CD8-positive, alpha-beta memory T cell (primary cell): ENCODE measurements around the gene PNPO. TPM values are rescaled to one million over a fixed set of nuclear protein-coding genes. Genes with fewer than 3 reads are reported as not detected.

ENCODE experiments used
- CTCF ChIA-PET: fragments of 350-600 bp; sonication (Branson Sonifier 250); formaldehyde crosslinking; loops from one replicate; lab custom pipeline; 2021; ENCODE audit warnings: antibody characterized with exemption; lab: Charles Lee
- POLR2A ChIA-PET: fragments of 350-600 bp; sonication (Branson Sonifier 250); formaldehyde crosslinking; loops from one replicate; lab custom pipeline; 2021; ENCODE audit warnings: antibody characterized with exemption; lab: Charles Lee
- DNase-seq, 5 donors: peaks; one replicate each; pipeline versions ENCODE4 v3.0.0 to v3.0.0-alpha.2; 2020 to 2022; ENCODE audit warnings: mixed read lengths in 1 of 5
- H3K27ac ChIP-seq: one replicate; pipeline ENCODE4 v1.7.0; 2013; ENCODE audit warnings: low read depth, mild to moderate bottlenecking, low read length, moderate library complexity
- H3K27me3 ChIP-seq: 2 replicates; pipeline ENCODE4 v1.7.0; 2013; ENCODE audit warnings: low read length, mild to moderate bottlenecking; ENCODE audit not compliant: insufficient read depth, poor library complexity, severe bottlenecking
- H3K36me3 ChIP-seq: 2 replicates; pipeline ENCODE4 v1.7.0; 2013; ENCODE audit warnings: mild to moderate bottlenecking, low read length, moderate library complexity; ENCODE audit not compliant: insufficient read depth
- H3K4me1 ChIP-seq: 2 replicates; pipeline ENCODE4 v1.7.0; 2013; ENCODE audit warnings: mild to moderate bottlenecking, low read length, moderate library complexity; ENCODE audit not compliant: insufficient read depth
- H3K4me3 ChIP-seq: 2 replicates; pipeline ENCODE4 v1.7.0; 2013; ENCODE audit warnings: mild to moderate bottlenecking, low read length
- H3K9me3 ChIP-seq: 2 replicates; pipeline ENCODE4 v1.7.0; 2013; ENCODE audit warnings: mild to moderate bottlenecking, low read length
- H3K27ac Mint-ChIP-seq, 8 donors: one replicate each; pipeline ENCODE4 v1.8.0; 2020 to 2021; ENCODE audit warnings: mixed read lengths in 8 of 8, mild to moderate bottlenecking in 6 of 8, inconsistent platforms in 3 of 8, moderate library complexity in 3 of 8
- H3K27me3 Mint-ChIP-seq, 2 donors: one replicate each; pipeline ENCODE4 v1.8.0; 2020 to 2021; ENCODE audit warnings: mixed read lengths in 2 of 2, mild to moderate bottlenecking in 1 of 2, moderate library complexity in 1 of 2
- H3K36me3 Mint-ChIP-seq, 3 donors: one replicate each; pipeline ENCODE4 v1.8.0; 2020 to 2021; ENCODE audit warnings: mixed read lengths in 3 of 3, inconsistent platforms in 1 of 3, mild to moderate bottlenecking in 1 of 3
- H3K4me1 Mint-ChIP-seq, 3 donors: one replicate each; pipeline ENCODE4 v1.8.0; 2020 to 2021; ENCODE audit warnings: mixed read lengths in 3 of 3, inconsistent platforms in 1 of 3, mild to moderate bottlenecking in 1 of 3
- H3K4me3 Mint-ChIP-seq, 7 donors: one replicate each; pipeline ENCODE4 v1.8.0; 2020 to 2021; ENCODE audit warnings: mixed read lengths in 7 of 7, mild to moderate bottlenecking in 6 of 7, moderate library complexity in 4 of 7, inconsistent platforms in 2 of 7
- H3K9me3 Mint-ChIP-seq, 5 donors: one replicate each; pipeline ENCODE4 v1.8.0; 2020 to 2022; ENCODE audit warnings: mixed read lengths in 5 of 5, mild to moderate bottlenecking in 3 of 5, moderate library complexity in 2 of 5, inconsistent platforms in 1 of 5
- polyA plus RNA-seq: library from polyadenylated mRNA; unstranded; fragments of 300-500 nt; fragmentation: Illumina TruSeq; gene quantifications from one replicate; pipeline ENCODE4 v1.2.3, GENCODE V29; 2021
- total RNA-seq, 2 experiments: library from RNA; stranded (reverse); gene quantifications; one replicate each; pipeline ENCODE4 v1.2.3, GENCODE V29; 2021

PNPO gene
- total RNA-seq (10 to 100 TPM; 55.5 to 57.7 TPM), polyA plus RNA-seq (20.3 TPM)

GRCh38 chr17:47941246-47942095, at the start of gene PNPO:
Gene PNPO, plus strand, starts transcription at chr17:47941571. Its CDS starts 105 bp downstream, at chr17:47941676.
- Mint-ChIP-seq H3K36me3 (peaks cover 0 to 17% (median 5%) of the 10 kb centered on the region in 3 donors), H3K27me3 (no peaks in the 10 kb centered on the region), H3K9me3 (no peaks in the 10 kb centered on the region), H3K27ac (peak within 1 kb of the TSS; percentile 53 to 96 (median 92)), H3K4me1 (peaks cover 33 to 57% (median 49%) of the 10 kb centered on the region in 3 donors), H3K4me3 (peak within 1 kb of the TSS; percentile 59 to 91 (median 86))
- H3K9me3 ChIP-seq = no peaks in the 10 kb centered on the region
- H3K4me3 ChIP-seq = peak within 1 kb of the TSS; percentile 88
- DNase-seq = peak; percentile 88 to 96 (median 93)
- CTCF ChIA-PET = interaction anchor here (0.7 to 3.4 kb wide), 9 partner anchors 9 to 84 kb away, joined by 3 to 24 read pairs (median 4); partner anchors contain the start of gene CDK5RAP3
- H3K36me3 ChIP-seq = no peaks in the 10 kb centered on the region
- H3K27ac ChIP-seq = peak within 1 kb of the TSS; percentile 81
- H3K27me3 ChIP-seq = no peaks in the 10 kb centered on the region
- peaks cover 43% of the 10 kb centered on the region for H3K4me1 ChIP-seq
- POLR2A ChIA-PET = interaction anchor here (0.6 to 1.5 kb wide), 8 partner anchors 8 to 165 kb away, joined by 3 to 17 read pairs (median 4); partner anchors contain the start of genes CDK5RAP3, LRRC46, MRPL10 and SP2

- H3K27ac Mint-ChIP-seq = peak overlapping the region; percentile 95 to 100 (median 99)
Observed at GRCh38 chr17:47894498-47895346, 46.6 kb upstream of the PNPO start.

GRCh38 chr17:47895347-47895855, 46.0 kb upstream of the PNPO start:
- ChIA-PET POLR2A (interaction anchor here (0.6 to 1.8 kb wide), 22 partner anchors 10 to 652 kb away, joined by 3 to 22 read pairs (median 4); partner anchors contain the start of genes CDK5RAP3, KPNB1, LRRC46 and MRPL10), CTCF (interaction anchor here (1.0 to 12.7 kb wide), 6 partner anchors 46 to 75 kb away, joined by 3 to 314 read pairs (median 4); partner anchors contain the start of genes CDK5RAP3, LRRC46, MRPL10 and PNPO)
- Mint-ChIP-seq H3K27ac (peak overlapping the region; percentile 95 to 100 (median 99)), H3K27me3 (peaks cover 0 to 1% of the 10 kb centered on the region in 2 donors), H3K4me3 (peak overlapping the region; percentile 92 to 99 (median 95)), H3K9me3 (no peaks in the 10 kb centered on the region), H3K4me1 (peaks cover 40 to 58% (median 54%) of the 10 kb centered on the region in 3 donors), H3K36me3 (peaks cover 0 to 38% (median 4%) of the 10 kb centered on the region in 3 donors)
- Histone ChIP-seq H3K27me3 (no peaks in the 10 kb centered on the region), H3K36me3 (peaks cover 5% of the 10 kb centered on the region), H3K9me3 (no peaks in the 10 kb centered on the region), H3K4me3 (peak overlapping the region; percentile 85), H3K4me1 (peaks cover 30% of the 10 kb centered on the region), H3K27ac (peak overlapping the region; percentile 88)
- peak in 1 of 5 donors; percentile 4 for DNase-seq

More at GRCh38 chr17:47894498-47895346, 46.6 kb upstream of the PNPO start:
- Mint-ChIP-seq H3K27me3 (peaks cover 0 to 1% of the 10 kb centered on the region in 2 donors), H3K36me3 (peaks cover 0 to 31% (median 4%) of the 10 kb centered on the region in 3 donors), H3K9me3 (no peaks in the 10 kb centered on the region), H3K4me3 (peak overlapping the region; percentile 92 to 99 (median 95)), H3K4me1 (peaks cover 41 to 56% (median 47%) of the 10 kb centered on the region in 3 donors)
- Histone ChIP-seq H3K27me3 (no peaks in the 10 kb centered on the region), H3K27ac (peak overlapping the region; percentile 88), H3K4me1 (peaks cover 30% of the 10 kb centered on the region), H3K9me3 (no peaks in the 10 kb centered on the region), H3K36me3 (peaks cover 5% of the 10 kb centered on the region), H3K4me3 (peak overlapping the region; percentile 85)
- CTCF ChIA-PET = interaction anchor here (1.0 to 12.7 kb wide), 8 partner anchors 46 to 76 kb away, joined by 3 to 314 read pairs (median 4); partner anchors contain the start of genes CDK5RAP3, LRRC46, MRPL10 and PNPO
- POLR2A ChIA-PET = interaction anchor here (0.6 to 1.8 kb wide), 19 partner anchors 11 to 245 kb away, joined by 3 to 22 read pairs (median 4); partner anchors contain the start of genes CDK5RAP3, KPNB1, LRRC46 and MRPL10
- DNase-seq = no peak

- CTCF ChIA-PET = interaction anchor here (1.0 to 12.7 kb wide), 8 partner anchors 39 to 75 kb away, joined by 3 to 314 read pairs (median 4); partner anchors contain the start of genes CDK5RAP3, LRRC46, MRPL10 and PNPO
- Histone ChIP-seq H3K9me3 (no peaks in the 10 kb centered on the region), H3K27me3 (no peaks in the 10 kb centered on the region), H3K36me3 (peaks cover 5% of the 10 kb centered on the region), H3K27ac (peak within 1 kb of the TSS; percentile 91), H3K4me1 (peaks cover 30% of the 10 kb centered on the region), H3K4me3 (peak within 1 kb of the TSS; percentile 85)
- peak; percentile 96 to 100 (median 100) for DNase-seq
- peaks cover 0 to 1% of the 10 kb centered on the region in 2 donors for H3K27me3 Mint-ChIP-seq
- no peaks in the 10 kb centered on the region for H3K9me3 Mint-ChIP-seq
- peaks cover 0 to 44% (median 4%) of the 10 kb centered on the region in 3 donors for H3K36me3 Mint-ChIP-seq
- H3K4me1 Mint-ChIP-seq = peaks cover 40 to 63% (median 54%) of the 10 kb centered on the region in 3 donors
- H3K27ac Mint-ChIP-seq = peak within 1 kb of the TSS; percentile 95 to 100 (median 99)
- POLR2A ChIA-PET = interaction anchor here (0.5 to 1.8 kb wide), 23 partner anchors 9 to 651 kb away, joined by 3 to 22 read pairs (median 4); partner anchors contain the start of genes CDK5RAP3, KPNB1, LRRC46 and MRPL10
- peak within 1 kb of the TSS; percentile 92 to 99 (median 95) for H3K4me3 Mint-ChIP-seq
Observed at GRCh38 chr17:47895856-47896671, 45.3 kb upstream of the PNPO start, which contains the start of gene SP2. Gene SP2, plus strand, starts transcription at chr17:47896236. Its CDS starts 51 bp downstream, at chr17:47896287.

- Mint-ChIP-seq H3K27me3 (peaks cover 0 to 1% of the 10 kb centered on the region in 2 donors), H3K27ac (peak overlapping the region; percentile 89 to 98 (median 94)), H3K4me3 (peak overlapping the region; percentile 85 to 99 (median 93)), H3K4me1 (peaks cover 43 to 69% (median 57%) of the 10 kb centered on the region in 3 donors), H3K9me3 (no peaks in the 10 kb centered on the region), H3K36me3 (peaks cover 0 to 48% (median 4%) of the 10 kb centered on the region in 3 donors)
- CTCF ChIA-PET = interaction anchor here (1.0 kb wide), 2 partner anchors 40 to 73 kb away, joined by 3 read pairs; no protein-coding TSS in a partner anchor
- DNase-seq = no peak
- peaks cover 30% of the 10 kb centered on the region for H3K4me1 ChIP-seq
- no peaks in the 10 kb centered on the region for H3K9me3 ChIP-seq
- H3K36me3 ChIP-seq = peaks cover 5% of the 10 kb centered on the region
- peak overlapping the region; percentile 91 for H3K27ac ChIP-seq
- POLR2A ChIA-PET = interaction anchor here (0.6 kb wide), 1 partner anchor 74 kb away, joined by 3 read pairs; the partner anchor contains the start of gene CDK5RAP3
- peak overlapping the region; percentile 84 for H3K4me3 ChIP-seq
- no peaks in the 10 kb centered on the region for H3K27me3 ChIP-seq
Observed at GRCh38 chr17:47896672-47897490, 44.5 kb upstream of the PNPO start.
